Measurements from ENCODE around the gene BDKRB2. TPM values are rescaled to one million over a fixed set of nuclear protein-coding genes. Genes with fewer than 3 reads are reported as not detected.

BDKRB2 gene
- total and polyA plus RNA-seq, 2 of the 8 experiments (the other 6 are each of a cell fraction or from before 2014, with no cell fraction given), result 0.13 to 0.21 TPM

DNA sequence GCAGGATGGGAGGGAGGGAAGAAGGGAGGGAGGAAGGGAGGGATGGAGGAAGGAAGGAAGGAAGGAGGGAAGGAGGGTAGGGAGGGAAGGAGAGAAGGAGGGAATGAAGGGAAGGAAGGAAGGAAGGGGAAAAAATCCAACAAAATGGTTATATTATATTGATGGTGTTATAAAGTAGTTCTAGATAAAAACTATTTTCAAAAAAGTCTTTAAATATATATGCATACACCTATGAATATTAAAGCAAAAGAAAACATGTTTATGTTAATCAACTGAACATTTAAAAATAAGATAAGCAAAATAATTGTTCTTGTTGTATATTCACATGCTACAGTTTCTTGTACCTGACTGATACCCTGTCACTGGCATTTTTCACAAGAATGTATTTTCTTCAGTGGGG, 53.3 kb downstream of the BDKRB2 start (continued):
- TF ChIP-seq TEAD4 (IDR thresholded peaks at IDR 0.05; ENCODE audit: low read depth, low read length) (no peak), SAP30 (IDR thresholded peaks at IDR 0.05; ENCODE audit: insufficient read depth, insufficient replicate concordance, low read length) (no peak), CEBPB (IDR thresholded peaks at IDR 0.05; ENCODE audit: low read depth, low read length) (no peak), SP2 (IDR thresholded peaks at IDR 0.05; ENCODE audit: low read length) (no peak)
- TF ChIP-seq, protein P1, sequence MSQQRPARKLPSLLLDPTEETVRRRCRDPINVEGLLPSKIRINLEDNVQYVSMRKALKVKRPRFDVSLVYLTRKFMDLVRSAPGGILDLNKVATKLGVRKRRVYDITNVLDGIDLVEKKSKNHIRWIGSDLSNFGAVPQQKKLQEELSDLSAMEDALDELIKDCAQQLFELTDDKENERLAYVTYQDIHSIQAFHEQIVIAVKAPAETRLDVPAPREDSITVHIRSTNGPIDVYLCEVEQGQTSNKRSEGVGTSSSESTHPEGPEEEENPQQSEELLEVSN (IDR thresholded peaks at IDR 0.05), result no peak

Data from H1 (cell line).